DND-41 (cell line): ENCODE measurements around the gene PBLD.
"Not testable (repeated sequence)": the region's sequence is repeated elsewhere in the genome, so short reads cannot be mapped to it uniquely, and the experiment has no call there.

ENCODE experiments used
- ATAC-seq: fragments of 200-7000 bp; cut with Tn5 transposase; 3 replicates; pipeline ENCODE4 v1.9.1; 2021; ENCODE audit warnings: low read depth; ENCODE audit not compliant: insufficient read depth
- DNase-seq: peaks from one replicate; pipeline ENCODE4 v3.0.0-alpha.2; 2020
- H2AFZ ChIP-seq: 2 replicates; pipeline ENCODE4 v1.6.0; 2012; ENCODE audit warnings: low read depth, low read length
- H3K27ac ChIP-seq: 2 replicates; pipeline ENCODE4 v1.5.1; 2012; ENCODE audit warnings: low read length, inconsistent platforms
- H3K27me3 ChIP-seq: fragments of 200-600 bp; sonication (generic); 2 replicates; pipeline ENCODE4 v1.6.0; 2012; ENCODE audit warnings: low read length, mild to moderate bottlenecking, inconsistent platforms; ENCODE audit not compliant: insufficient read depth, poor library complexity
- H3K36me3 ChIP-seq: 2 replicates; pipeline ENCODE4 v1.5.1; 2012; ENCODE audit warnings: low read length, inconsistent platforms; ENCODE audit not compliant: insufficient read depth
- H3K4me1 ChIP-seq: 2 replicates; pipeline ENCODE4 v1.5.1; 2012; ENCODE audit warnings: mild to moderate bottlenecking, low read length; ENCODE audit not compliant: insufficient read depth
- H3K4me2 ChIP-seq: 2 replicates; pipeline ENCODE4 v1.6.0; 2012; ENCODE audit warnings: mild to moderate bottlenecking, moderate library complexity, low read length, inconsistent platforms; ENCODE audit not compliant: insufficient read depth
- H3K4me3 ChIP-seq, 2 experiments: fragments of 200-600 bp in 1 of 2; shearing (Covaris generic) in 1 of 2; 2 replicates each; pipeline ENCODE4 v1.5.1; 2012 to 2016; ENCODE audit warnings: inconsistent platforms in 2 of 2, low read length in 2 of 2, mild to moderate bottlenecking in 2 of 2, low read depth in 1 of 2, moderate library complexity in 1 of 2
- H3K79me2 ChIP-seq: 2 replicates; pipeline ENCODE4 v1.6.0; 2012; ENCODE audit warnings: low read length, inconsistent platforms; ENCODE audit not compliant: insufficient read depth
- H3K9ac ChIP-seq: 2 replicates; pipeline ENCODE4 v1.6.0; 2012; ENCODE audit warnings: low read depth, mild to moderate bottlenecking, inconsistent platforms, low read length, moderate library complexity
- H3K9me3 ChIP-seq: 2 replicates; pipeline ENCODE4 v1.5.1; 2012; ENCODE audit warnings: low read length, moderate library complexity, mild to moderate bottlenecking, inconsistent platforms; ENCODE audit not compliant: insufficient read depth, severe bottlenecking
- H4K20me1 ChIP-seq: 2 replicates; pipeline ENCODE4 v1.6.0; 2012; ENCODE audit warnings: low read length; ENCODE audit not compliant: insufficient read depth
- CTCF ChIP-seq: IDR thresholded peaks from 2 replicates; pipeline ENCODE4 v1.5.1; 2012; ENCODE audit warnings: borderline replicate concordance, low read length, moderate library complexity, mild to moderate bottlenecking; ENCODE audit not compliant: poor library complexity, severe bottlenecking; ENCODE audit errors: extremely low read depth
- EZH2 ChIP-seq: IDR thresholded peaks from 3 replicates; pipeline ENCODE4 v1.6.1; 2012; ENCODE audit warnings: borderline replicate concordance, low read depth, mild to moderate bottlenecking, moderate library complexity, low read length, inconsistent platforms; ENCODE audit not compliant: severe bottlenecking

The PBLD gene

GRCh38 chr10:68288717-68289116, 44.0 kb downstream of the PBLD start:
- Histone ChIP-seq H3K27ac (no peak overlapping the region), H3K9ac (no peak overlapping the region), H4K20me1 (no peaks in the 10 kb centered on the region), H3K4me1 (no peaks in the 10 kb centered on the region), H3K36me3 (no peaks in the 10 kb centered on the region), H3K27me3 (no peaks in the 10 kb centered on the region), H3K4me2 (no peak overlapping the region), H3K9me3 (no peaks in the 10 kb centered on the region), H3K4me3 (no peak overlapping the region), H3K79me2 (no peaks in the 10 kb centered on the region), H2AFZ (no peak overlapping the region)
- no peak for ATAC-seq
- no peak for TF ChIP-seq CTCF
- TF ChIP-seq EZH2: no peak
- DNase-seq: no peak

GRCh38 chr10:68284062-68285001, 48.4 kb downstream of the PBLD start:
- TF ChIP-seq CTCF (no peak), EZH2 (no peak)
- H3K36me3 ChIP-seq: no peaks in the 10 kb centered on the region
- no peak overlapping the region for H3K27ac ChIP-seq
- H2AFZ ChIP-seq: no peak overlapping the region
- no peaks in the 10 kb centered on the region for H3K79me2 ChIP-seq
- H3K4me2 ChIP-seq: no peak overlapping the region
- H3K9me3 ChIP-seq: no peaks in the 10 kb centered on the region
- no peak for DNase-seq
- no peaks in the 10 kb centered on the region for H3K27me3 ChIP-seq
- H3K4me1 ChIP-seq: no peaks in the 10 kb centered on the region
- H4K20me1 ChIP-seq: no peaks in the 10 kb centered on the region
- ATAC-seq: no peak
- no peak overlapping the region for H3K4me3 ChIP-seq
- H3K9ac ChIP-seq: no peak overlapping the region

- no peaks in the 10 kb centered on the region for H4K20me1 ChIP-seq
- peaks cover 15% of the 10 kb centered on the region for H3K9me3 ChIP-seq
- no peak for TF ChIP-seq EZH2
- TF ChIP-seq CTCF: no peak
- no peak overlapping the region for H2AFZ ChIP-seq
- no peaks in the 10 kb centered on the region for H3K36me3 ChIP-seq
- no peaks in the 10 kb centered on the region for H3K4me1 ChIP-seq
- no peak overlapping the region for H3K4me2 ChIP-seq
- H3K27me3 ChIP-seq: no peaks in the 10 kb centered on the region
- no peaks in the 10 kb centered on the region for H3K79me2 ChIP-seq
- no peak for ATAC-seq
- no peak overlapping the region for H3K27ac ChIP-seq
- no peak for DNase-seq
- H3K4me3 ChIP-seq: no peak overlapping the region
- H3K9ac ChIP-seq: no peak overlapping the region
Measured at GRCh38 chr10:68280758-68281157, 52.0 kb downstream of the PBLD start.

GRCh38 chr10:68278906-68279753, 53.6 kb downstream of the PBLD start:
- not testable (repeated sequence) for H3K27ac ChIP-seq, H3K36me3 ChIP-seq, H3K9ac ChIP-seq, H4K20me1 ChIP-seq, H2AFZ ChIP-seq, H3K27me3 ChIP-seq, ATAC-seq, H3K4me1 ChIP-seq, H3K4me2 ChIP-seq, H3K79me2 ChIP-seq, H3K4me3 ChIP-seq
- peak; percentile 54 for DNase-seq
- peaks cover 17% of the 10 kb centered on the region for H3K9me3 ChIP-seq

GRCh38 chr10:68277814-68278213, 54.9 kb downstream of the PBLD start:
- ATAC-seq: not testable (repeated sequence)

More at GRCh38 chr10:68277814-68278213, 54.9 kb downstream of the PBLD start:
- not testable (repeated sequence) for DNase-seq, H3K4me1 ChIP-seq, H2AFZ ChIP-seq, H3K4me2 ChIP-seq, H4K20me1 ChIP-seq, H3K4me3 ChIP-seq, H3K27me3 ChIP-seq, H3K79me2 ChIP-seq, H3K36me3 ChIP-seq, H3K27ac ChIP-seq, H3K9ac ChIP-seq
- peaks cover 17% of the 10 kb centered on the region for H3K9me3 ChIP-seq
